Endometrial microvascular endothelial cells (primary cell): ENCODE results near the gene LRRFIP1. TPM values are rescaled to one million over a fixed set of nuclear protein-coding genes. Genes with fewer than 3 reads are reported as not detected.

Source experiments
- in situ Hi-C: cut with HindIII; loops from 2 replicates; pipeline ENCODE4 v1.10.0; 2017; ENCODE audit warnings: low sequenced_read_pairs, low pct_unique_long_range_greater_than_20kb; ENCODE audit errors: inconsistent ontology term
- total RNA-seq: library from RNA; depleted of rRNA; stranded (reverse); fragments of >200 nt; gene quantifications from one replicate; pipeline ENCODE4 v1.2.3, GENCODE V29; 2015; ENCODE audit errors: inconsistent ontology term

LRRFIP1 gene
- total RNA-seq, 1 donor from 2014 or later: 119 TPM

DNA sequence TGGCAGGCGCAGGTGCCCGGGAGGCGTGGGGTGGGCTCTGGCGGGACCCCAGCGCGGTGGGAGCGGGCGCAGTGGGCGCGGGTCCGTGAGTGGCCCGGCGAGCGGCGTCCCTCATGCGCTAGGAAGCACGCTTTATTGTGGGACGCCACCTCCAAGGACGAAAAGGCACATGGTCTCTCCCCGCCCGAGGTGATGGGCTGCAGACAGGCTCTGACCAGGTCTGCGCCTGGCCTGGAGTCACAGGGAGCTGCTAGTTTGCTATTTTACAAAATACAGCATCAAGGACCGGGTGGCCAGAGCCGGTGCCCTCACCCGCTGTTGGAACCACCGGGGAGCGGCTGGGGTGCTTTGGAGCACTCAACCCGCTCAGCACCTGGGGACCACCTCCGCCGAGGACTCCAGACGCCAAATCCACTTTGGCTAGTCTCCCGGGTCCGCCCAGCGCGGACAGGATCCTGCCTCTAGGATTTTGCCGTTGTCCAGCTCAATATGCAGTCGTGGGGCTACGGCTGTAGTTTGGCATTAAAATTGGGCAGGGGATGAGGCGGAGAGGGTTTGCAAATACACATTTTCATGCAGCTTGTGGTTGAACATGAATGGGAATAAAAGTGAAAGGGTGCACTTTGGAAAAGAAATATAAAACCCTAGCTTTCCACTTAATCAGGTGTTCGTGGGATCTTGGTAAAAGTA, 65.4 kb downstream of the LRRFIP1 start:
- in situ Hi-C loops: no loop called here

DNA sequence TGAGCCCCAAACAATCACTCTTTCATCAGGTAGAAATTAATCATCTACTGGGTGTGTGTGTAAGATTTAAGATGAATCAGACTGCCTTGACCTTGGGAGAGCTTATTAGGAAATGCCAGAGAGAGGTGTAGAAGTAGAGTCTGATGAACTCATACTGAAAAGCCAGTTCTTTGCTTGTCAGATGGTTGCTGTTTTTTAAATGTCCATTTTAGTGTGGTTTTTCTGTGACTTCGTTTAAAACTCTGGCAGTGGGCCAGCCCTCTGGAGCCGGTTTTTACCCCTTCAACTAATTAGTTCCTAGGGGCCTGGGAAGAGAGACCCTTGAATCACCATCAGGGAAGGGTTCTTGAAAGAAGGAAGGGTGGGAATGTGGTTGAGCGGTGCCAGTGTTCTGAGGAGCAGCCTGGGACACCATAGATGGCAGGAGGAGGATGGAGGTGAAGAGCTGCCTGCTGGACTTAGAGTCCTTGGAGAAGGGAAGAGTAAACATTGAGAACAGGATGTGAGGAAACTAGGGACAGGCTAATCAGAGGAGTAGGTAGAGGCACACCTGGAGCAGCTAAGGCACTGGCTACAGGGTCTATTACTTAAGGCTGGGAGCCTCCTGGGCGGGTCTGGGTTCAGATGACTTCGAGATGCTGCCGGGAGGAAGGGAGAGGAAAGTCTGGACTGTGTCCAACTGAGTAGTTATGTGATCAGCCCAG, 66.1 kb downstream of the LRRFIP1 start:
- in situ Hi-C loops: no loop called here

DNA sequence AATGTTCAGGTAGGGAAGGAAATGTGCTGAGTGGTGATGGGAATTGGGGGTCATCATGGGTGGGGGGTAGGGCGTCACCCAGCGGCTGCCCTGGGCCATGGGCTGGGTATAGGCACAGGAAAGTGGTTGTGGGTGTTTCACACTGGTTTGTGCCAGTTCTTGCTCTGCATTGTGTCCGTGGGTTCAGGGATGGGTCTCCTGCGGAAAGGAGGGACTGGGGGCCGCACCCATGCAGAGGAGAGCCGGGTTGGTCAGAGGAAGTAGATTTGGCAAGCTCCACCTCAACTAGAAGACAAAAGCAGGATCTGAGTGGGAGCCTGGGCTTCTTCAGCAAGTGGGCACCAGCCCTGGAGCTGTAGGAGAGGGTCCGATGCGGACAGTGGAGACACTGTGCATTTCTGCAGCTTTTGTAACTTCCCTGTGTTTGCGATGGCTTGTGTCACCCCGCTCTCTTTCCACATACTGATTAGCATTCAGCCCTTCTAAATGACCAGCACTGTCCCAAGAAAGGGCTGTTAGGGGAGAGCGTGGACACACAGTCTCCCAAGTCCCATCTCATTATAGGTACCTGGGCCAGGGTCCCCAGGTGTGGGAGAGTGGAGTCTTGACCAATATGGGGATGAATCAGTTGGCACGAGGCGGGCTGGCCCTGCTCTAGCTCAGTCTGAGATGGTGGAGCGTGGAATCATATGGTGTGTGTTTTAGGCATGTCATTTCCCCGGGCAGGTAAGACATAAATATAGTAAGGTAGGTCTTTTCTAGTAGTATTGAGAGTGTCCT, 67.2 kb downstream of the LRRFIP1 start:
- in situ Hi-C loops: no loop called here

DNA sequence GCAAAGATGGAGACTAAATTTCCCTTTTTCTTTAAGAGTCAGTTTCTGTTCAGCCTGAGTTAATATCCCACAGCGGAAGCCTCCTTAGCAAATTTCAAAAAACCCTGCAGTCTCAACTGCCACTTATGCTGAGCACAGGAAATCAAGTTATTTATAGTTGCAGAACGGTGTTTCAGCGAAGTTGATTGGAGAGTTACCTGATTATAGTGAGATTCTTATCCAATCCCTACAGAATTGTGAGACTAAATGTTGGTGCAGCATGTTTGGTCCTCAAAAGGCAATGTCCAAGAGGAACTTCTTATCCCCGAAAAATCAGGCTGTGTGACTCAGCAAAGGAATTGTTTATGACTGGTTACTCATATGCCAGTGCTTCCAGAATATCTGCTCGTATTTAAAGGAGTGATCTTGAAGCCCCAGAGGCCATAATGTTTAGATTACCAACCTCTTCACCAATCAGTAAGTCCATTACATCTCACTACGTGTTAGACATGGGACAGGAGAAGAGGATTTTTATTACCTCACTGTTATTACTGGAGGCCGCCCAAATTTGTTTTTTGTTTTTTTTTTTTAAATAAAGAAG, 67.9 kb downstream of the LRRFIP1 start:
- in situ Hi-C loops: no loop called here

DNA sequence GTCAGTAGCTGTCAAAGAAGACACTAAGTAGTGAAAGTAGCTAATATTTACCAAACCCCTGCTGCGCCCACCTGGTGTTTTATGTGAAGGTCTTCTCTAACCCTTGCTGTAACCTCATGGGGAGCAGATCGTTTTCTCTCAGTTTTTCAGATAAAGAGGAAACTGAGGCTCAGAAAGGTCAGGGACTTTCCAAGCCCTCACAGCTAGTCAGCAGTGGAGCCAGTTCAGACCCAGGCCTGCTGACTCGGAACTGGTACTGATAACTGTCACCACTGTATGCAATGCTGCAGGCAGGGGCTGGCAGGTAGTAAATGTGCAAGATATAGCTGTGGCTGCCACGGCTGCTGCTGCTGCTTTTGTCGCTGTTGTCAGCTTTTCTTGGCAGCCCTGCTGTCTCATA, 69.1 kb downstream of the LRRFIP1 start:
- in situ Hi-C loops: no loop called here

DNA sequence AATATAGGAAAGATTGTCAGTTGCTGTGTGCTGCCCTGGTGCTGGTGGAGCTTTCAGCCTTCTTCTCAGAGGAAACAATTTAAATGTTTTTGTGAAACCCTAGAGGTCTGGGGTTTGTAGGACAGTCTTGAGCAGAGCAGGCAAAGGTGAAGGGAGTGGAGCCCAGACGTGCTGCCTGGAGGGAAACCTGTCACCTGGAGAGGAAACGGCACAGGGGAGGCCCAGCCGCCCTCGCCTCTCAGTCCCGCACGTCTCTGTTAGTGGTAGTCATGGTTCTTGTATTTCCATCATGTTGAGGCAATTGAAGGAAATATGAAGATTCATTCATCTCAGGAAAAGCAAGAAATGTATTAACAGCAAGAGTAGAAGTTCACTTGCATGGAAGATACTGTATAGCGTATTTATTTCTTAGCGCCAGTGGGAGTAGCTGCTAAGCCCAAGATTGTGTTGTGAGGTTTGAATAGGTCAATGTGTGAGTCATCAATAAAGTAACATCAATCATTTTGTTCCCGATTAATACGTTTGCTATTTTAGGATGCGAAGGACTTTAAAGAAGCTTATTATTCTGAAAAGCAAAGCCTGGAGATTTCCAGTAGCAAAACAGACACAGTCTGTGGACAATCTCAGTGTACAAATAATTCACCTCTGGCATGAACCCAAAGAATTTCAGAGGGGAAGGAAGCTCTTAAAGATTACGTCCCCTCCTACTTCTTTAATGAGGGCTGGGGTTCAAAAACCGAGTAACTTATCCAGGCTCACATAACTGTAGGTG, 70.4 kb downstream of the LRRFIP1 start:
- in situ Hi-C loops: no loop called here

DNA sequence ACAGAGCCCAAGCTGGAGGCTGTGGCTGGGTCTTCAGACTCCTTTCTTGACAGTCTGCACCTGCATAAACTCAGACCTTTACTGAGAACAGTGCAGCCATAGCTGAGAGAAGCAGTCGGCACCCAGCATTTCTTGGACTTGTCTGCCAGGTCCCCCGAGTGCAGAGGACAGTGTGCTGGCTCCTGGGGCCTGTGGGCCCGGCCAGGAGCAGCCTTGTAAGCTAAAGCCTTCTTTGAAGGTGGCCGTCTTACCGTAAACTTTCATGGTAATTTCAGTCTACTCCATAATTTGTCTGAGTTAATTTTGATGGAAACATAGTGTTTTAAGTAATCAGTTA, 70.9 kb downstream of the LRRFIP1 start:
- in situ Hi-C loops: no loop called here

DNA sequence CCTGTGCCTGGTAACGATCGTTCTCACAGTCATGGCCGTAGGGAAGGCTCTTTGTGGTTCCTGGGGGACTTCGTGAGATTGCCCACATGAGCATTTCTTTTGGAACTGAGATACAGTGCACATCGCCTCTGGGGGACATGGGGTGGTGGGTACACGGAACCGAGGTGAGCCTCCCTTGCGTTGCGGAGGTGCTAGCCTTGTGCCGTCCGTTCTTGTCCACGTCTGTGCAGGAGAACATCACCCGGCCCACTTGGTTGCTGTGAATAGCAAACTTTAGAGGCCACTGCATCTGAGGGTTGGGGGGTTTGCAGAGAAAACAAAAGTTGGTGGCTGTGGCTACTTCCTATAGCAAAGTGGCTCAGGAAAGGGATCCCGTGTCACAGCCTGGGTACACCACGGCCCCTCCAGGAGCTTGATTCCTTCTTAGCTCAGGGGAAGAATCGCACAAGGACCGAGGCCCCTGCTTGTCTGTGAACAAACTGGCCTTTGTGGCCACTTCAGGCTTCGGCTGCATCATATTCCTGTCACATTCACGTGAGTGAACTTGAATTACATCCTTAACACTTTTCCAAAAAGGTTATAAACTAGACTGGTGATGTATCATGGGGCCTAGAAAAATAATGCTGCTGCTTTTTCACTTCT, 72.6 kb downstream of the LRRFIP1 start:
- in situ Hi-C loops: no loop called here

DNA sequence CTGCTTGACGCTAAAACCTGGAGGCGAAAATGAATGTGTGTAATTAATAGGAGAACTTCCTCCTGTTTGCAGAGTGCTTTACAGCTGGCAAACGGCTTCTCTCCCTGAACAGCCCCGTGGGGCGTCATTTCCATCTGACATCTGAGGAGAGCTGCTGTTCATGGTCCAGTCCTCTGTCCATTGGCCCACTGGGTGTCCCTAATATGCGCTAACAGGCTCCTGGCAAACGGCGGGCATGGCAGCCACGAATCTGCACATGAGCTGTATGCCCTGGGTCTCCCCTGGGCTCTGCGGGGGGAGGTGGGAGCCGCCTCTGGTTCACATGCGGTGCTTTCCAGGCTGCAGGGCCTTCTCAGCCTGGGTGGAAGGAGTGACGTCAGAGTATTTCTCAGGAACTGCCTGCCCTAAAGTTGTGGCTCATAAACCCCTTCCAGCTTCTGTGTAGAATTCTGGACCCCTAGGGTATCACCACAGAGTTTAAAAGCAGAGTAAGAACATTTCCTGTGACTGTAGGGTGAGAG, 73.2 kb downstream of the LRRFIP1 start:
- in situ Hi-C loops: no loop called here

DNA sequence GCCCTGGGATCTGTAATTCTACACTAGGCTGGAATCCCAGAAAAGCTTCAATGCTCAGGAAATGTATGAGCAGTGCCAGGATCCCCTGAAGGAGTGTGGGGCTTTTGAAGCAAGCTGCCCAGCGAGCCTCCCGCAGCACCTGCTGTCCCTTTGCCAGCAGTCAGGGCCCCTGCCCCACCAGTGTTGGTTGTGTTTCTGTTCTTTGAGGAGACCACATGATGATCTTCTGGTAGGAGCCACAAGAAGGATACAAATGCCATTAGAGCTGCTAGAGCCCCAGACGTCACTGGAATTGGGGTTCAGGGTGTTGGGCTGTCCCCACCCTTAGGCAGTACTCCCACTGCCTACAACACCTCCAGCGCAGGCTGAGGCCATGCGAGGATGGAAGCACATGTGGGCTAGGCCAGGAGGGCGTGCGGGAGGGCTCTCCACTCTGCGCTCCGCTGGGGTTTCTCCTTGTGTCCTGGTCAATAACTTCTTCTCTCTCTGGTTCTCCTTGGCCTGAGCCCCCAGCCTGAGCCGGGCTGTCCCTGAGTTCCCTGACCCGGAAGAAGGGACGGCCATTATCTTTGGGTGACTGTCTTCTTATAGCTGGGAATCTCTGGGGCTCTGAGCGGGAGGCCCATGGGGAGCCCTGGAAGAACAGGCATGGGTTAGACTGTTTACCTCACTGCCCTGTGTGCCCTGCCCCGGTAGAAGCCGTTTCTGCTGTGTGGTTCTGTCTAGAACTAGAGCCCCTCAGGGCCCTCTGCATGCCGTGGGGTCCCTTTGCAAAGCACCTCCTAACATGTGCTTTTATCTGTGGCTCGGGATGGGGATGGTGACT, 73.9 kb downstream of the LRRFIP1 start:
- in situ Hi-C loops: no loop called here

DNA sequence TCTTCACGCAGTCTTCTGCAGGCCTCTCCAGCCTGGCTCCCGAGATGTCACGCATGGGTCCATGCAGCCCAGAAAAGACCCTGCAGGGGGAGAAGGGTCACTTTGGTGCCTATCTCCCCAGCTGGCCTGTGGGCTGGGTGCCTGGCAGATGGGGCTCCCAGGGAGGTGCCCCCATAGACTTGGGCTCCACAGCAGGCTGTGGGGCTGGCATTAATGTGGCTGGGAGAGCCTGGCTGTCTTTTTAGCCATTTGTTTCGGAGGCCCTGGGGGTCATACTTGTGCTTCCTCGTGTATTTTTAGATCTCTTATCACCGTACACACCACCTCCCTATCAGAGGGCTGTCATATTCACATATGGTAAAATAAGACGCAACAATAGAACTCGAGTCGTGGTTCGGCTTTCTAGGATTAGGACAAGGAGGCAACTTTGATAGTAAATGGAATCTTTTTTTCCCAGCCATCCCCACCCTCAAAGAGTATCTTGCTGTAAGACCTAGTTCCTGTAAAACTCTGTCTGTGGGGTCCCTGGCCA, 74.5 kb downstream of the LRRFIP1 start:
- in situ Hi-C loops: no loop called here

DNA sequence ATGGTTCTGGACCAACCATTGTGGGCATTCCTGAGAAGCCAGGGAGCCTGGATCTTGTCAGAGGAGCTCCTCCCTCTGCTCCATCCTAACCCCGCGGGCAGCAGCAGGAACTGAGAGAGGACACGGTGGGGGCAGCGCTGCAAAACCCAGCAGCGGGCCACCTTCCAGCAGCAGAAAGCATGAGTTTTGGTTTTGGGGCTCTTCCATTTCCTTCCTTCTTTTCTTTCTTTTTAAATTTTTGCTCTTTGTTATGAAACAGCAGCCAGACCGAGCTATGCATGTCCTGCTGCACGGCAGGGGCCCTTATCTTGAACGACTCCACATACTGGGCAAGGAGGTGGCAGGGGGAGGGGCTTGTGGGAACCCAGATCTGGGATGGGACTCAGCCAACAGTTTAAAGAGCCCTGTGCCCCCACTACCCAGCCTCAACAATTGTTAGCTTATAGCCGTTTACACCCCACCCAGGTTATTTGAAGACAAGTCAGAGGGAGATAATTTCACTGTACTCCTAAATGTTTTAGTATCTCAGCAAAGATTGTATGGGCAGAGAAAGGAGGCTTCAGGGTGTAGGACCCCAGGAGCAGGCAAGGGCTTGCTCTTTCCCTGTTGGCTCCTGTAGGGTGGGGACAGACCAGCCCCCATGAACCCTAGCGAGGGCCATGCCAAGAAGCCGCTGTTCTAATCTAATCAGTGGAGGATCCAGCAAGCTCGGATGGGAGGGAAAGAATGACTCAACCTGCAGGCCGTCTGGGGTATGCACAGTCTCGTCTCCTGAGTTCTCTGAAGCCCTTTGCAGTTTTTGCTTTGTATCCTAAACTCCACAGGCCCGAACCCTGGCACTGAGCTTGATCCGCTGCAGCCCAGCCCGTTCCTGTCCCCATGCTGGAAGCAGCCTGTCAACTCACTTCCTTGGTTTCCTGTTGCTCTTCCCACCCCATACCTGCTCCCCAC, 75.3 kb downstream of the LRRFIP1 start:
- in situ Hi-C loops: no loop called here

DNA sequence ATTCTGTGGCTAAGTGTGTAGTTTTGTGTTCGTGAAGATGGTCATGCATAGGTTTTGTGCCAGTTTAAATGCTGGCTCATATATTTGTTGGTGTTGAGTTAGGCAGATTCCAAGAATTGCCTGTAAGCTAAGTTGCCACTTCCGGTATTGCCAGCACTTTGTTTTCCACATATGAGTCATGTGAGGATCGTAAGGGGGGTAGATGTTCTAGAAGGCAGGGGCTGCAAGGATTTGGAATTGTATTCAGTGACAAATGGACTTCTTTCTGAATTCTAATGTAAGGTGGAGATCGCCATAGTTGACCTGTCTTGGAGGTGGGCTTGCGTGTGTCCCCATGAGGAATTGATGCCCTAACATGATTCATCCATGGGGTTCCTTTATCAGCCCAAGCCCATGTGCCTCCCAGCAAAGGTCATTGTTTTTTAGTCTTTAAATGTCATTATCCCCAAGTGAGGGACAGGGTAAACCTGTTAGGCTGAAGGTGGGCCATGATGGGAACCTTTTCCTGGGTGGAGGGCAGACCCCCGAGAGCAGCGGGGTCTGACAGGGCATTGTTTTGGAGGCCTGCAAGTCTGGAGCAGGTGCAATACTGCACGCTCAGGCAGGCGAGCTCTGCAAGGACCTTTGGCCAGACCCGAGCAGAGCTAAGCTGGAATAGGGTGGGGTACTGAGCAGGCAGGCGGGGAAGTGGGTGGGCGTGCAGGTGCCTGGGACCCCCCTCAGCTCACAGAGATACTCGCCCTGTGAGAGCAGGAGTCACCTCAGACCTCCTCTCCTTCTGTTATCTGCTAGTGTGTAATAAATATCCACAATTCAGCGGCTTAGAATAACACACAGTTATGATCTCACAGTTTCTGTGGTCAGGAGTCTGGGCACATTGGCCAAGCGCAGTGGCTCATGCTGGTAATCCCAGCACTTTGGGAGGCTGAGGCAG, 77.4 kb downstream of the LRRFIP1 start:
- in situ Hi-C loops: no loop called here

DNA sequence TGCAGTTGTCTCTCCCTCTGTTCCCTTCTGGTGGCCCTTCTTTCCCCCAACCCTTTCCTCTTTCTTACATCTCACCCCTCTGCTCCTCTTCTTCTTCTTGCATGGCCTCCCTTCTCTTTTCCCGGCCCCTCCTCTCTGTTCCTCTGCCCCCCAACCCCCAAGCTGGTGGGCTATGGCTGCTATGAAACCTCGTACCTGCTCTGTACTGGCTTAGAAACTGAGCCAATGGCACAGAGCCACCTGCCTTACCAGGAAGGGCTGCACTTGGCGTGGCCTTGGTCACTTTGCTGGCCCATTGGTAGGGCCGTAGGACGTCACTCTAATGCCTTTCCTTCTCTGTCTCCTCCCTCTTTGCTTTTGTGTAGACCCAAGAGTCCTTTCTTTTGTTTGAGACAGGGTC, 78.9 kb downstream of the LRRFIP1 start:
- in situ Hi-C loops: no loop called here

DNA sequence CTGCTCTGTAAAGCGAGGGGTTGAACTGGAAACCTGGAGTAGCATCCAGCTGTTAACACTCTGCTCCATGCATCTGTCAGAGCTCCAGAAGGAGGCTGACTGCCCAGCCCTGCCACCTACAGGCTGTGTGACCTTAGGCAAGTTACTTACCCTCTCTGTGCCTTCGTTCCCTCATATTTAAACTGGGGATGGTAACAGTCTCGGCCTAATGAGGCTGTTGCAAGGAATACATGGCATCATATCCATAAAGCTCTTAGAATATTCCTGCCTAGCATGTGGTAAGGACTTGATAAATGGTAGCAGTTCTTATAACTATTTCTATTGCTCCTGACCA, 80.6 kb downstream of the LRRFIP1 start:
- in situ Hi-C loops: no loop called here
